IMR-90 (cell line): Measurements from ENCODE around the gene FRMPD4. TPM values are rescaled to one million over a fixed set of nuclear protein-coding genes. Genes with fewer than 3 reads are reported as not detected.

ENCODE experiments used
- ATAC-seq: fragments of 200-7000 bp; cut with Tn5 transposase; 2 replicates; pipeline ENCODE4 v1.9.1; 2020; ENCODE audit warnings: low read depth, mild to moderate bottlenecking, moderate library complexity
- BruUV-seq: library from RNA; stranded (reverse); fragments of 400-500 nt; replicated peaks from 2 replicates; lab custom pipeline; 2021; lab: Mats Ljungman, UMichigan
- CTCF ChIA-PET: fragments of 300-600 bp; formaldehyde crosslinking; extraction: SDS; loops from one replicate; lab custom pipeline; 2021; ENCODE audit warnings: antibody characterized with exemption; lab: Yijun Ruan, JAX
- POLR2A ChIA-PET: fragments of 300-600 bp; sonication (Branson Sonifier 250); formaldehyde crosslinking; loops from one replicate; lab custom pipeline; 2022; ENCODE audit warnings: antibody characterized with exemption; ENCODE audit not compliant: unreplicated experiment; lab: Charles Lee
- DNase-seq: peaks from one replicate; pipeline ENCODE4 v3.0.0; 2013
- H2AFZ ChIP-seq: replicated peaks from 2 replicates; pipeline ENCODE3; 2013; ENCODE audit warnings: low read length, mild to moderate bottlenecking; ENCODE audit not compliant: poor library complexity
- H2AK5ac ChIP-seq: 2 replicates; pipeline ENCODE4 v1.6.1; 2013; ENCODE audit warnings: low read depth, low read length, inconsistent platforms
- H2AK9ac ChIP-seq: replicated peaks from 2 replicates; pipeline ENCODE3; 2013; ENCODE audit warnings: mild to moderate bottlenecking, low read depth, low read length, moderate library complexity; ENCODE audit not compliant: poor library complexity
- H2BK120ac ChIP-seq: 2 replicates; pipeline ENCODE4 v1.6.1; 2013; ENCODE audit warnings: low read depth, low read length, inconsistent platforms
- H2BK15ac ChIP-seq: 3 replicates; pipeline ENCODE4 v1.6.1; 2013; ENCODE audit warnings: low read depth, low read length, inconsistent platforms
- H2BK20ac ChIP-seq: 2 replicates; pipeline ENCODE4 v1.6.1; 2013; ENCODE audit warnings: low read depth, mild to moderate bottlenecking, inconsistent platforms, low read length, moderate library complexity
- H2BK5ac ChIP-seq: 2 replicates; pipeline ENCODE4 v1.6.1; 2013; ENCODE audit warnings: mild to moderate bottlenecking, low read depth, low read length, inconsistent platforms; ENCODE audit not compliant: poor library complexity, severe bottlenecking
- H3K14ac ChIP-seq: replicated peaks from 2 replicates; pipeline ENCODE4 v1.6.1; 2013; ENCODE audit warnings: low read depth, low read length, inconsistent platforms
- H3K18ac ChIP-seq: 2 replicates; pipeline ENCODE4 v1.6.1; 2013; ENCODE audit warnings: low read depth, low read length, control low read depth
- H3K23ac ChIP-seq: 2 replicates; pipeline ENCODE4 v1.6.1; 2013; ENCODE audit warnings: low read depth, low read length, inconsistent platforms
- H3K27ac ChIP-seq: 2 replicates; pipeline ENCODE4 v1.5.1; 2013; ENCODE audit warnings: mild to moderate bottlenecking, control low read depth, low read length; ENCODE audit not compliant: insufficient read depth
- H3K27me3 ChIP-seq: 2 replicates; pipeline ENCODE4 v1.6.1; 2013; ENCODE audit warnings: low read length; ENCODE audit not compliant: control insufficient read depth, insufficient read depth
- H3K36me3 ChIP-seq: 2 replicates; pipeline ENCODE4 v1.6.1; 2013; ENCODE audit warnings: low read length, mixed read lengths; ENCODE audit not compliant: control insufficient read depth, insufficient read depth
- H3K4ac ChIP-seq: 2 replicates; pipeline ENCODE4 v1.6.1; 2013; ENCODE audit warnings: low read depth, low read length, inconsistent platforms
- H3K4me1 ChIP-seq: 2 replicates; pipeline ENCODE4 v1.6.1; 2013; ENCODE audit warnings: low read length, mixed read lengths; ENCODE audit not compliant: control insufficient read depth, insufficient read depth
- H3K4me2 ChIP-seq: 2 replicates; pipeline ENCODE4 v1.6.1; 2013; ENCODE audit warnings: low read depth, mild to moderate bottlenecking, control low read depth, low read length, moderate library complexity
- H3K4me3 ChIP-seq: 2 replicates; pipeline ENCODE4 v1.5.1; 2013; ENCODE audit warnings: low read depth, mild to moderate bottlenecking, control low read depth, low read length, moderate library complexity; ENCODE audit not compliant: insufficient read depth
- H3K56ac ChIP-seq: 2 replicates; pipeline ENCODE4 v1.6.1; 2013; ENCODE audit warnings: low read length, inconsistent platforms; ENCODE audit not compliant: insufficient read depth; ENCODE audit errors: extremely low read depth
- H3K79me1 ChIP-seq, 2 experiments: 2 replicates each; pipeline ENCODE4 v1.6.1; 2013; ENCODE audit warnings: low read length in 2 of 2, inconsistent platforms in 1 of 2, low read depth in 1 of 2
- H3K9ac ChIP-seq: 2 replicates; pipeline ENCODE4 v1.6.1; 2013; ENCODE audit warnings: low read depth, low read length, control low read depth
- H3K9me1 ChIP-seq: 2 replicates; pipeline ENCODE4 v1.6.1; 2013; ENCODE audit warnings: low read length, inconsistent platforms; ENCODE audit not compliant: insufficient read depth
- H3K9me3 ChIP-seq: 2 replicates; pipeline ENCODE4 v1.6.1; 2013; ENCODE audit warnings: low read length; ENCODE audit not compliant: control insufficient read depth, insufficient read depth
- H4K20me1 ChIP-seq: 2 replicates; pipeline ENCODE4 v1.6.1; 2013; ENCODE audit warnings: low read length, inconsistent platforms; ENCODE audit not compliant: insufficient read depth
- H4K5ac ChIP-seq: 2 replicates; pipeline ENCODE4 v1.6.1; 2013; ENCODE audit warnings: mild to moderate bottlenecking, low read depth, low read length, control low read depth
- H4K8ac ChIP-seq, 2 experiments: 2 replicates each; pipeline ENCODE4 v1.6.1; 2013; ENCODE audit warnings: low read depth in 2 of 2, low read length in 2 of 2, control low read depth in 1 of 2, inconsistent platforms in 1 of 2
- H4K91ac ChIP-seq: 2 replicates; pipeline ENCODE4 v1.6.1; 2013; ENCODE audit warnings: low read depth, low read length, inconsistent platforms; ENCODE audit not compliant: insufficient read depth
- BHLHE40 ChIP-seq: fragments of 150-350 bp; IDR thresholded peaks from 2 replicates; pipeline ENCODE4 v1.6.1; 2016; ENCODE audit warnings: mild to moderate bottlenecking, low read depth, low read length
- CEBPB ChIP-seq: IDR thresholded peaks from 2 replicates; pipeline ENCODE4 v1.6.1; 2012; ENCODE audit warnings: low read depth, low read length, improper control_type of control experiment
- CHD1 ChIP-seq: IDR thresholded peaks from 2 replicates; pipeline ENCODE4 v1.6.1; 2012; ENCODE audit warnings: low read depth, low read length, improper control_type of control experiment
- FOS ChIP-seq: fragments of 150-350 bp; IDR thresholded peaks from 2 replicates; pipeline ENCODE4 v1.6.1; 2016; ENCODE audit warnings: low read depth, low read length
- MAFK ChIP-seq: IDR thresholded peaks from 2 replicates; pipeline ENCODE4 v1.6.1; 2012; ENCODE audit warnings: low read depth, low read length, improper control_type of control experiment
- MAZ ChIP-seq: IDR thresholded peaks from 2 replicates; pipeline ENCODE4 v1.6.1; 2012; ENCODE audit warnings: low read depth, mild to moderate bottlenecking, low read length, improper control_type of control experiment, moderate library complexity, borderline replicate concordance
- MXI1 ChIP-seq: IDR thresholded peaks from 2 replicates; pipeline ENCODE4 v1.6.1; 2012; ENCODE audit warnings: low read depth, mild to moderate bottlenecking, low read length, moderate library complexity, borderline replicate concordance
- NFE2L2 ChIP-seq: fragments of 150-350 bp; IDR thresholded peaks from 2 replicates; pipeline ENCODE4 v1.6.1; 2016; ENCODE audit warnings: low read depth, mild to moderate bottlenecking, low read length
- POLR2A ChIP-seq: IDR thresholded peaks from 2 replicates; pipeline ENCODE4 v1.6.1; 2012; ENCODE audit warnings: mild to moderate bottlenecking, low read depth, low read length
- RAD21 ChIP-seq: IDR thresholded peaks from 2 replicates; pipeline ENCODE4 v1.6.1; 2012; ENCODE audit warnings: low read length, improper control_type of control experiment
- RCOR1 ChIP-seq: IDR thresholded peaks from 2 replicates; pipeline ENCODE4 v1.6.1; 2012; ENCODE audit warnings: mild to moderate bottlenecking, low read length, improper control_type of control experiment; ENCODE audit not compliant: insufficient replicate concordance
- RFX5 ChIP-seq: IDR thresholded peaks from 2 replicates; pipeline ENCODE4 v1.8.0; 2012; ENCODE audit warnings: low read depth, mild to moderate bottlenecking, low read length, moderate library complexity
- SMC3 ChIP-seq: fragments of 150-350 bp; IDR thresholded peaks from 2 replicates; pipeline ENCODE4 v1.6.1; 2016; ENCODE audit warnings: low read depth, mild to moderate bottlenecking, antibody characterized with exemption, low read length, moderate library complexity
- WGBS, 2 experiments: methylation state at CpG; one replicate each; pipeline versions ENCODE4 v1.1.5 to v1.1.7; 2013; ENCODE audit warnings: missing lambda C conversion rate in 2 of 2; ENCODE audit not compliant: insufficient read length in 1 of 2; ENCODE audit errors: extremely low coverage in 2 of 2; 5-methylcytosine and 5-hydroxymethylcytosine counted together
- dilution Hi-C: fragments of 300-500 bp; cut with HindIII; formaldehyde crosslinking; loops from one replicate; pipeline ENCODE4 v1.14.3; 2018; ENCODE audit warnings: low sequenced_read_pairs; ENCODE audit not compliant: unreplicated experiment
- in situ Hi-C: fragments of 300-500 bp; cut with MboI; formaldehyde crosslinking; loops from 3 replicates; pipeline ENCODE4 v1.14.3; 2019; ENCODE audit warnings: low sequenced_read_pairs, inconsistent platforms, mixed read lengths
- intact Hi-C: fragments of 100-400 bp; cut with micrococcal nuclease; formaldehyde crosslinking; loops from 2 replicates; pipeline ENCODE4 v1.10.0; 2022
- polyA plus RNA-seq, 3 experiments: library from polyadenylated mRNA; depleted of rRNA; stranded (reverse); fragments of >200 nt; gene quantifications; 2 replicates each; pipeline ENCODE4 v1.2.3, GENCODE V29; 2012; ENCODE audit warnings: low replicate concordance in 1 of 3
- total RNA-seq: library from RNA; depleted of rRNA; stranded (reverse); fragments of >200 nt; gene quantifications from 2 replicates; pipeline ENCODE4 v1.2.3, GENCODE V29; 2012
- TF ChIP-seq, protein P1 (sequence below): conservative IDR thresholded peaks from 2 replicates; pipeline ENCODE4 v1.5.1; 2012; ENCODE audit warnings: mild to moderate bottlenecking, low read depth, low read length, improper control_type of control experiment
- TF ChIP-seq, protein P2 (sequence below): fragments of 150-350 bp; IDR thresholded peaks from 2 replicates; pipeline ENCODE4 v1.6.1; 2017; ENCODE audit warnings: mild to moderate bottlenecking, antibody characterized with exemption, low read length, low read depth
- TF ChIP-seq, protein P3 (sequence below): fragments of 150-350 bp; IDR thresholded peaks from 2 replicates; pipeline ENCODE4 v1.6.1; 2016; ENCODE audit warnings: low read depth, mild to moderate bottlenecking, low read length, moderate library complexity, borderline replicate concordance

Gene FRMPD4
- total and polyA plus RNA-seq, 2 of the 4 experiments (the other 2 are of a cell fraction), result 0.53 to 1.1 TPM

DNA sequence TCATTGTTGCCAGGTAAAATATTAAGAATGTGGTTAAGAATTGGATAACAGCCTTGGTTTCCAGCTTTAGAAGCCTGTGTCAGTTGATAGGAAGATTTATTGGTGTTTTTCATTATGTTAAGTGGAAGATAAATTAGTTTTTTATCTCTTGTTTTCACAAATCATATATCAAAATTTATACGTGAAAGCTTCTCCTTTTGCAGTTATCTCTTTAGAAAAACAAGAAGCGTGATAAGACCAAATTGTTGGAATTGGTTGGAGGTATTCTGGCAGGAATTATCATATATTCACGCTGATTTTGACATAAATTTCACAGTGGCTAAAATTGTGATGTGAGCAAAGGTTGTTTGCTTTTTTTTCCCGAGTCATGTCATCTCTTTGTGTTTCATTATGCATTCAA, 90.6 kb downstream of the FRMPD4 start:
- no peak overlapping the region for H3K14ac ChIP-seq
- H2AK5ac ChIP-seq, result no peak overlapping the region
- no peak overlapping the region for H2BK20ac ChIP-seq
- H3K9ac ChIP-seq, result no peak overlapping the region
- CTCF ChIA-PET, result no interaction called here
- in situ Hi-C loops, result no loop called here
- TF ChIP-seq RCOR1, result no peak
- TF ChIP-seq SMC3, result no peak
- TF ChIP-seq RFX5, result no peak
- TF ChIP-seq, protein P1, sequence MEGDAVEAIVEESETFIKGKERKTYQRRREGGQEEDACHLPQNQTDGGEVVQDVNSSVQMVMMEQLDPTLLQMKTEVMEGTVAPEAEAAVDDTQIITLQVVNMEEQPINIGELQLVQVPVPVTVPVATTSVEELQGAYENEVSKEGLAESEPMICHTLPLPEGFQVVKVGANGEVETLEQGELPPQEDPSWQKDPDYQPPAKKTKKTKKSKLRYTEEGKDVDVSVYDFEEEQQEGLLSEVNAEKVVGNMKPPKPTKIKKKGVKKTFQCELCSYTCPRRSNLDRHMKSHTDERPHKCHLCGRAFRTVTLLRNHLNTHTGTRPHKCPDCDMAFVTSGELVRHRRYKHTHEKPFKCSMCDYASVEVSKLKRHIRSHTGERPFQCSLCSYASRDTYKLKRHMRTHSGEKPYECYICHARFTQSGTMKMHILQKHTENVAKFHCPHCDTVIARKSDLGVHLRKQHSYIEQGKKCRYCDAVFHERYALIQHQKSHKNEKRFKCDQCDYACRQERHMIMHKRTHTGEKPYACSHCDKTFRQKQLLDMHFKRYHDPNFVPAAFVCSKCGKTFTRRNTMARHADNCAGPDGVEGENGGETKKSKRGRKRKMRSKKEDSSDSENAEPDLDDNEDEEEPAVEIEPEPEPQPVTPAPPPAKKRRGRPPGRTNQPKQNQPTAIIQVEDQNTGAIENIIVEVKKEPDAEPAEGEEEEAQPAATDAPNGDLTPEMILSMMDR, result no peak
- TF ChIP-seq BHLHE40, result no peak
- no peak for TF ChIP-seq FOS
- TF ChIP-seq NFE2L2, result no peak
- no peak for TF ChIP-seq MXI1
- TF ChIP-seq, protein P2, sequence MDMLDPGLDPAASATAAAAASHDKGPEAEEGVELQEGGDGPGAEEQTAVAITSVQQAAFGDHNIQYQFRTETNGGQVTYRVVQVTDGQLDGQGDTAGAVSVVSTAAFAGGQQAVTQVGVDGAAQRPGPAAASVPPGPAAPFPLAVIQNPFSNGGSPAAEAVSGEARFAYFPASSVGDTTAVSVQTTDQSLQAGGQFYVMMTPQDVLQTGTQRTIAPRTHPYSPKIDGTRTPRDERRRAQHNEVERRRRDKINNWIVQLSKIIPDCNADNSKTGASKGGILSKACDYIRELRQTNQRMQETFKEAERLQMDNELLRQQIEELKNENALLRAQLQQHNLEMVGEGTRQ, result no peak
- TF ChIP-seq MAZ, result no peak
- TF ChIP-seq POLR2A, result no peak
- TF ChIP-seq, protein P3, sequence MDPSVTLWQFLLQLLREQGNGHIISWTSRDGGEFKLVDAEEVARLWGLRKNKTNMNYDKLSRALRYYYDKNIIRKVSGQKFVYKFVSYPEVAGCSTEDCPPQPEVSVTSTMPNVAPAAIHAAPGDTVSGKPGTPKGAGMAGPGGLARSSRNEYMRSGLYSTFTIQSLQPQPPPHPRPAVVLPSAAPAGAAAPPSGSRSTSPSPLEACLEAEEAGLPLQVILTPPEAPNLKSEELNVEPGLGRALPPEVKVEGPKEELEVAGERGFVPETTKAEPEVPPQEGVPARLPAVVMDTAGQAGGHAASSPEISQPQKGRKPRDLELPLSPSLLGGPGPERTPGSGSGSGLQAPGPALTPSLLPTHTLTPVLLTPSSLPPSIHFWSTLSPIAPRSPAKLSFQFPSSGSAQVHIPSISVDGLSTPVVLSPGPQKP, result no peak
- TF ChIP-seq CHD1, result no peak
- no peak for TF ChIP-seq MAFK
- TF ChIP-seq CEBPB, result no peak
- TF ChIP-seq RAD21, result no peak
- H3K56ac ChIP-seq, result no peak overlapping the region
- H3K18ac ChIP-seq, result no peak overlapping the region
- intact Hi-C loops, result no loop called here
- no peak overlapping the region for H4K5ac ChIP-seq
- H2AK9ac ChIP-seq, result no peak overlapping the region
- no peak overlapping the region for H3K23ac ChIP-seq
- H3K9me3 ChIP-seq, result peaks cover 2% of the 10 kb centered on the region; the same call in 1 of the 2 replicates
- H3K36me3 ChIP-seq, result no peaks in the 10 kb centered on the region
- no peak overlapping the region for H2AFZ ChIP-seq
- no peak overlapping the region for H2BK5ac ChIP-seq
- H4K91ac ChIP-seq, result no peak overlapping the region
- H4K20me1 ChIP-seq, result no peaks in the 10 kb centered on the region
- no peak overlapping the region for H3K4me3 ChIP-seq
- no peaks in the 10 kb centered on the region; a peak in 1 of 4 replicates for H3K79me1 ChIP-seq
- POLR2A ChIA-PET, result no interaction called here
- dilution Hi-C loops, result no loop called here
- ATAC-seq (no peak), DNase-seq (no peak)
- H3K4me2 ChIP-seq, result no peak overlapping the region
- H3K4ac ChIP-seq, result no peak overlapping the region
- H4K8ac ChIP-seq, result no peak overlapping the region
- no peak overlapping the region for H3K27ac ChIP-seq
- no peaks in the 10 kb centered on the region for H3K9me1 ChIP-seq
- H2BK15ac ChIP-seq, result no peak overlapping the region
- H3K4me1 ChIP-seq, result no peaks in the 10 kb centered on the region
- BruUV-seq, result no TSS peak
- no CpG with 5 or more reads among the region's 4 CpGs for WGBS, 2 experiments
- no peaks in the 10 kb centered on the region for H3K27me3 ChIP-seq
- H2BK120ac ChIP-seq, result no peak overlapping the region
